A172 (cell line): ENCODE data around the gene KIF1A. TPM values are rescaled to one million over a fixed set of nuclear protein-coding genes. Genes with fewer than 3 reads are reported as not detected.

Experiments used
- DNase-seq: peaks from one replicate; pipeline ENCODE4 v3.0.0-alpha.2; 2015; ENCODE audit warnings: low spot score
- total RNA-seq: library from RNA; depleted of rRNA; stranded (reverse); fragments of >200 nt; shearing (Covaris generic); gene quantifications from 2 replicates; pipeline ENCODE4 v1.2.3, GENCODE V29; 2014

The KIF1A gene
- total RNA-seq, 1 experiment from 2014 or later = 6.4 TPM

DNA sequence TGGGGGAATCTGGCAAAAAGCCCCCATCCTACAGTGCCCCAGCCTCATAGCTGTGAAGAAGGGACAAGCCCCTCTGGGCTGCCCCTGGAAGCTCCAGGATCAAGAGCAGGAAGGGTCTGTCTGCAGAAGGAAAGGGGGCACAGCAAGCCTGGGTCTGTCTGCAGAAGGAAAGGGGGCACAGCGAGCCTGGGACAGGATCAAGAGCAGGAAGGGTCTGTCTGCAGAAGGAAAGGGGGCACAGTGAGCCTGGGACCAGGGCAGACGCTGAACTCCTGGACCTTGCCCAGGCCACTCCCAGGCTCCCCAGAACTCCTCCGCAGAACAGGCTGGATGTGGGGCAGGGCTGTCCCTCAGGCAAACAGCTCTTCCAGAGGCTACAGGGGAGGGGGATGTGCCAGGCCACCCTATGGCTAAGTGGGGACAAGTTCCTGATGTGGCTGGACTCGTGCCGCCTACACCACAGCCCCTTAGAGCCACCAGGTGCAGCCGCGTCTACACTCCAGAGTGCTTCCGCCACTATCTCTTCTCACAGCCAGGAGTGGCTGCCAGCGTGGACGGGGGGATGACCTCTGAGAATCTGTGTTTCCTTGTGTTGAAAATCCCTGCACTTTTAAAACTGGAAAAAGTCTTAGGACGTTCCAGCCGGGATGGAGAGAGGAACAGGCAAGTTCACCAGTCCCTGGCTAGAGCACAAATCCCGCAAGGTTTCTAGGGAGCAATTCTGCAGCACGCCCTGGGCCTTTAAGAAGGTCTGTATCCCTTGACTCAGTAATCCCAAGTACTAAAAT is 20.8 kb downstream of the KIF1A start:
- DNase-seq = no peak

DNA sequence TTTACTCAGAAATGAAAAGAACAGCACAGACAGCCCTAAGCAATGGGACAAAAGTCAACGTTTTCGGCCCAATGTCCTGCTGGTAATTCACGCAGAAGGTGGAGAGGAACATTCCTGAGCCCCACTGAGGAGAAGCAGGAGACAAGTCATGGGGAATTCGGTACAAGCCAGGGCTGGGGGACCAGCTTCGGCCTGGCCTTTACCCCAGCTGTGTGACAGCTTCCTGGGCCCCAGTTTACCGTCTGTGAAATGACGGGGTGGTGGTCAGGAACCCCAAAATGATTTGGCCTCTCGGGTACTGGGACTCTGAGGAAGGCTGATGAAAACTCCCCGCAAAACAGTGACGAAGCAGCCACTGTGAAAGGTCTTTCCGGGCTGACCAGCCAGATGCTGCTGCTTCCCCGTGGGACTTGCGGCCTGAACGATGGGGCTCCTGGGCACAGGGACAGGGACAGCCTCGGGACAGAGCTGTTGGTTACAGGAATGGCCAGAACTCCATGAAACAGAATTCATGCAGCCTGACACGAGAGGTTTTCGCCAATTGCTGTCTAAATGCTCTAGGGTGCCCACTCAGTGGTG is 21.6 kb downstream of the KIF1A start:
- DNase-seq = no peak

DNA sequence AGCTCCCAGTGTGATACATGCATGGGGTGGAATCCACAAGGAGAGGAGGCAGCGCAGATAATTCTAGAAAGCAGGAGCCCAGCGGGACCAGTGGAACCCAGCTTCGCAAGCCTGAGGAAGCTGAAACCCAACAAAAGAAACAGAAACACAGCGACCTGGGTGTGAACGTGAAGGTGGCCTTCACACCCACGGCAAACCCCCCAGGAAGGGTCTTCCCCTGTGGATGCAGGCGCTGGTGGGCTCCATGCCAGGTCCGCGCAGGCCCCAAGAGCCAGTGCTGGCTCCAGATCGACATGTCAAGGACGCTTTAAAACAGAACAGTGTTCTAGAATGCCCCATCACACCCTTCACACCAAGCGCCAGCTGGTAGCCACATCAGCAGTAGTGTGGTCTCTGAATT is 22.1 kb downstream of the KIF1A start:
- no peak for DNase-seq

DNA sequence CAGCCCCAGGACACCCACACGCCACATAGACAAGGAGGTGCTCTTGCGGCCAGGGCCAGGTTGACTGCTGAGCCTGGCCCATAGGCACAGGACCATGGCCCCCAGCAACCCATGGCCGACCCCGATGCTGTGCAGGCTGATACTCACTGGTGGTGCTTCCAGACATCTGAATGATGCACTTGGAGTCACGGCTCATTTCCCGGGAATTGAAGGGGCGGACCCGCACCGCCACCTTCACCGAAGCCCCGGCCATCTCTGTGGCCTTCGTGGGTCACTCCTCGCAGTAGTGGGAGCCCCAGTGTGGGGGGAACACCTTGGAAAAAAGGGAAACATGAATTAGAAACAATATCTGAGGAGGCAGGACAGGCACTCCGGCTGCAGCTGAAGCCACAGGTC is 22.5 kb downstream of the KIF1A start:
- no peak for DNase-seq

DNA sequence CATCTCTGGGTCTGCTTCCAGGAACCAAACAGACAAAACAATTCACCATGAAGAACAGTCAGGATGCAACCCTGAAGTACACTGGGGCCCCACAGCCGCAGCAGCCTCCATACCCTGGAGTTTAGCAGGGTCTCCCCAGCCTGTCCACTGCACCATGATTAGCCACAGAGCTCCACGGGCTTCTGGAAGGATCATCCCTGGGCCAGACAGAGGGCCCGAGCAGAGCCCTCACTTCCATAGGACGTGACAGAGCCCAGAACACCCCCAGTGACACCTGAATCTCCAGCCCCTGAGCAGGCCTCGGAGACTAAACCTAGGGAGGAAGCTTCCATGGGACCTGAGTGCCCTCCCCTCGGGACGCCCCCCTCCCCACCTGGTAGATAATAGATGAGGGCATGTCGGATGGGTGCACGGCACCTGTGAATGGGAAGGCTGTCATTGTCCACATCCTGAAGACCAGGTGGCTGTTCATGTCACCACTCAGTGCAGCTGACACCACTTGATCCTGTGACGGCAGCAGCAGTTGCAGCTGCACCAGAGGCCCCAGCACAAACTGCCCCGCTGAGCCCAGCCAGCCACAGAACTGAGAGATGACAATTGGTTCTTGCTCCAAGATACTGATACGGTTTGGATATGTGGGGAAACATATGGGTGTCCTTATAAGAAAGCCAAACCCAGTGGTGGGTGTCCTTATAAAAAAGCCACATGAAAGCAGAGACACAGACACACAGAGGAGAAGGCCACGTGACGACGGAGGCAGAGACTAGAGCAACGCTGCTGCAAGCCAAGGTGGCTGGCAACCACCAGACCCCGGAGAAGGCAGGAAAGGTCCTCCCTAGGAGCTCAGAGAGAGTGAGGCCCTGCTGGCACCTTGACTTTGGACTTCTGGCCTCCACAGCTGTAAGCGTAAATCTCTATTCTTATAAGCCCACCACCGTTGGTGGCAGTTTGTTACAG is 23.2 kb downstream of the KIF1A start:
- no peak for DNase-seq

DNA sequence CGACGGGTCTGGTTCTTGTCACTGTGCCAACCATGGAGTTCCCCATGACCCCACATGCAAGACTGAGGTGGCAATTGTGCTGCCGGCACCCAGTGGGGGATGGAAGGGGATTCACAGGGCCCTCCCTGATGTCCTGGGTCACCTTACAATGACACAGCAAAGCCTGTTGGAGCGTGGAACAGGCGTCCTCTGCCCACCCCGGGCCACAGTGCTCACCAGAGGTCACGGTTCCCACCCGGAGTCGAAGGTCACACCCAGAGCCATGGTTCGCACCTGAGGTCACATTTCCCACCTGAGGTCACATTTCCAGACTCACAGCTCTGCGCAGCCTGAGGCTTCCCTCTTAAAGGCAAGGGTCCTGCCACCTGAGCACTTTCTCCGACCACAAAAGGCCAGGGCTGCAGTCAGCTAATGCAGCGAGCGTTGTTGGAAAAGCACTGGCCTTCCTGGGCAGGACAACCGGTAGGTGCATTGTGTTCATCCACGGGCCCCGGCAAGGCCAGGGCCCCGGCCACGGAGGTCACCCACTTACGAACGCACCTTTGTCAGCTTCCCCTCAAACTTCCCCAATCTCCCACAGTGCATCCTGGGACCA is 24.0 kb downstream of the KIF1A start:
- no peak for DNase-seq

DNA sequence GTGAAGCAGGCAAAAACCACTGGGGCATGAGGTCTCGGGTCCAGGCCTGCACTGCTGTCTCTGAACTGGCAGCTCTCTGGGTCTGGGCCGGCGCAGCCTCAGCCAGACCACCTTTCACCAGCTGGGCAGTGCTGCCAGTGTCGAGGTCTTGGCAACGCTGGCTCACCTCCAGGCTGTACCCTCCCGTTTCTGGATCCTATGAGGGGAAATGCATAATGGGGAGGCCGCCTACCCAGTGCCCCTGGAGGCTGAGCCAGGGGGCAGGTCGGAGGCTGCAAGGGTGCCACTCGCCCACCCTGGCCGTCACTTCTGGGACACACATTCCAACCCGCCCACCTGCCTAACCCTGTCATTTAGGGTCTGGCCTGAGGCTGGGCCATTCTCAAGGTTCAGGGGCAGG is 24.6 kb downstream of the KIF1A start:
- DNase-seq = no peak

DNA sequence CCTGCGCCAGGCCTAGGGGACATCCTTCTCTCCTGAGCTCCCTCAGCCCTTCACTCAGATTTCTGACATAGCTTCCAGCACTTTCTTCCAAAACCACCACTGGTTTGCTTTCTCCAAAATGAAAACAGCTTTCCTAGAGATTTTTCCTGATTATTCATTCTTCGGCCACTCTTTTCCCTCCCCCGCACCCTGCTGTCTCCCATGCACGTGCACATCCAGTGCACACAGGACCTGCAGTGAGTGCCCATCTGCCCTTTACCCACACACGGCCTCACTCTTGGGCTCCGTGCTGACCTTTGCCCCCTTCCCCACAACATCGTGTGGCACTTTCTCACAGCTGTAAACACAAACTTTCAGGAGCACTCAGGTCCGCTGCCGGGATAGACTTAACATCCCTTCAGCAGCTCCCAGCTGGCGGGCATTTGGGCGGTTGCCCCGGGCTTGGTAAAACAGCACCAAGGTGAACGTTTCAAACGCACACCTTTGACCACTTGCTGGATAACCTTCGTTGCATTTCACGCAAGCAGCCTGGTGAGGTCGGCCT is 25.8 kb downstream of the KIF1A start:
- DNase-seq = no peak

DNA sequence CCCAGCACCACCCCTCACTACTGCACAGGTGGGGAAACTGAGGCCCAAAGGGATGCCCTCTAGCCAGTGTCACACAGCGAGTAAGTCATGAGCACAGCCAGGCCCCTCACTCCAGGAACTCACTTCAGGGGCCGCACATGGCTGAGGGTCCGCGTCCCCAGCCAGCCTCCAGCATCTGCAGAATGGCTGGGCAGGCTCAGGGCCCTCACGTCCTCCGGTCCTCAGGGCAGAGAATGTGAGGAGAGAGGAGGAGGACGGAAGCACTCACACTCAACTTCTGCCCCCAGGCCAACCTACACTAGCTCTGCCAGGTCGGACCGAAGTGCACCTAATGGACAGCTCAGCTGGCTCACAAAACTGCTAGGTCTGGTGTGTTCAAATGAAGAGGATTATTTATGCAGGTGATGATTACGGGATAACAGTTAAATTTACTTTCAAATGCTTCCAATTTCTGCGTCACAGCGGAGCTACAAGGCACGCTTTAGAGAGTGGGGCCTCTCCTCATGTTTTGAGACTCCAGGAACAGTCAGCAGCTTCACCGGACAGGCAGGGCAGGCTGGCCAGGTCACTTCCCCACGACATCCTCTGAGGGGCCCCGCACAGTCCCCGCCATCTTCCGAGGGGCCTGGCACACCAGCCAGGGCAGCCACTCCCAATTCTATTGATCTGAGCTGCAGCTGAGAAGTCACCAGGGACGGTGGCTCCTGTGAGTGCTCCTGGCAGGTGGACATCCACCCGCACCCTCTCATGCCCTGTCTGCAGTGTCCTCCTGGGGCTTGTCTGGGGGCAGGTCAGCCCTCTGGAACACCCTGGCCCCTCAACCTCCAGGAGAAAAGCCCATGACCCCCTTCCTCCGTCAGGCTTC is 26.5 kb downstream of the KIF1A start:
- DNase-seq = no peak

DNA sequence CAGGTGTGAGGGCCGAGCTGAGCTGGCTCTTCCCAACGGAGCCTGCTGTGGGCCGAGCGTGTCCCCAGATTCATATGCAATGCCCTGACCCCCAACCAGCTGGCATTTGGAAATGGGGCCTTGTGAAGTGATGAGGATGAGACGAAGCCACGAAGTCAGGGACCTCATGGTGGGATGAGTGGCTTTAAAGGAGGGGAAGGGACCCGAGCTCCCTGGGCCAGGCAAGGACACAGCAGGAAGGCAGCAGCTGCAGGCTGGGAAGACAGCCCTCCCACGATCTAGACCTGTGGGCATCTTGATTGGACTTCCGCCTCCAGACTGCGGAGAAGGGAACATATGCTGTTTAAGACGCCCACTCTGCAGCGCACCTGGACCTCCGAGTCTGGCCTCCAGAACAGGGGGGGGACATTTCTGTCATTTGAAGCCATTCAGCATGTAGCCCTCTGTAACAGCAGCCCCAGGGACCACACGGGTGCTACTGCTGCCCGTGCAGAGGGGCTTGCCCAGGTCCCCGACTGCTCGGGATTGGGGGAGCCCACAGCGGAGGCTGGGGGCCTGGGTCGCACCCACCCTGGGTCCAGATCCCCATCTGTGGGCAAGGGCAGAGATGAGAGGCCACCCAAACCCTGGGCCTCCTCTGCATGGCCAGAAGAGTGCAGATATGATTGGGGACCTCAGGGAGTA is 27.2 kb downstream of the KIF1A start:
- DNase-seq = no peak

DNA sequence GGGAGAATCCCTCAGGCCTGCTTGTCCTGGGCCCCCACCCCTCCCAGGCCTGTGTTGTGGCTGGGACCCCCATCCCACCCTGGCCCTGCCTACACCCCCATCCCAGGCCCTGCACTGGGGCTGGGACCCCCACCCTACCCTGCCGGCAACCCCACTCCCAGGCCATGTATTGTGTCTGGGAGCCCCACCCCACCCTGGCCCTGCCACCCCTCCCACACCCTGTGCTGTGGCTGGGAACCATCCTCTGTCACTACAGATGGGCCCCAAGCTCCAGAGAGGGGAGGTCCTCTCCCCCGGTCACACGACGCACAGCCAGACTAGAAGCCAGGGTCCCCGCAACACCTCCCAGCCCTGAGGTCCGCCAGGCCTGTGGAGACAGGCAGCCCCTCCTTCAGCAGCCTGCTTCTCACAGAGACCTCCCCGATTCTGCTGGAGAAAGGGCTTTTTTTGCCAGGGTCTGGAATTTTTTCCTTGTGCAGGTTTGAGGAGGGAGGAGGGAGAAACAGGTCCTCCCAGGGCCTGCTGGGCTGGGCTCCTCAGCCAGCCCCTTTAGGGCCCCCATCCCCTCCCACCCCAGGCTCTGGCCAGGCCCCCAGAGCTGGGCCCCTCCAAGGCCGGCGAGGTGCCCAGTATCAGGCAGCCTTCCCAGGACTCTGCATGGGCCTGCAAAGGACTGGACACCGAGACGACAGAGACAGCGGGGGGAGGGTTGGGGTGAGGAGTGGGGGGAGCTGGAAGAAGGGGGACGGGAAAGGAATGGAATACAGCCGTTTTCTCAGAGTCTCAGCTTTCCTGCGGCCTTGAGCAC is 28.0 kb downstream of the KIF1A start:
- no peak for DNase-seq

DNA sequence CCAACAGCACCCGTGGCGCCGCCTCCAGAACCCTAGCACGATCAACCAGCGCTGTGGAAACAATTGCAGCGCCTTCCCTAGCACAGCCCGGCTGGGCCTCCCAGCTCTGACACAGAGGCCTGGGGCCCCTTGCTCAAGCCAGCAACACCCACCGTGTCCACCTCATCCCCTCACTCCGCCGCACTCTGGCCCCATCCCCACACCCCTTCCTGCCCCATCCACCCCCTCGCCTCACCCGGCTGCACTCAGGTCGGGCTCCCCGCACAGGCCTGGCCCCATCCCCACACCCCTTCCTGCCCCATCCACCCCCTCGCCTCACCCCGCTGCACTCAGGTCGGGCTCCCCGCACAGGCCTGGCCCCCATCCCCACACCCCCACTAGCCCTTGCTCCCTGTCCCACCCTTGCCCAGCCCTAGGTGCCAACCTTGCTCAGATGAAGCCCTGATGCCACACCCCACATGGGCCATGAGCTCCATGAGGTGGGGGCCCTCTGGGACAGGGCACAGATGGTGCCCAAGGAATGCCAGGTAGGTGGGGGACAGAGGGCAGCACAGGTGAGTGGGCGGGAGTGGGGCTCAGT is 28.7 kb downstream of the KIF1A start:
- DNase-seq = no peak

DNA sequence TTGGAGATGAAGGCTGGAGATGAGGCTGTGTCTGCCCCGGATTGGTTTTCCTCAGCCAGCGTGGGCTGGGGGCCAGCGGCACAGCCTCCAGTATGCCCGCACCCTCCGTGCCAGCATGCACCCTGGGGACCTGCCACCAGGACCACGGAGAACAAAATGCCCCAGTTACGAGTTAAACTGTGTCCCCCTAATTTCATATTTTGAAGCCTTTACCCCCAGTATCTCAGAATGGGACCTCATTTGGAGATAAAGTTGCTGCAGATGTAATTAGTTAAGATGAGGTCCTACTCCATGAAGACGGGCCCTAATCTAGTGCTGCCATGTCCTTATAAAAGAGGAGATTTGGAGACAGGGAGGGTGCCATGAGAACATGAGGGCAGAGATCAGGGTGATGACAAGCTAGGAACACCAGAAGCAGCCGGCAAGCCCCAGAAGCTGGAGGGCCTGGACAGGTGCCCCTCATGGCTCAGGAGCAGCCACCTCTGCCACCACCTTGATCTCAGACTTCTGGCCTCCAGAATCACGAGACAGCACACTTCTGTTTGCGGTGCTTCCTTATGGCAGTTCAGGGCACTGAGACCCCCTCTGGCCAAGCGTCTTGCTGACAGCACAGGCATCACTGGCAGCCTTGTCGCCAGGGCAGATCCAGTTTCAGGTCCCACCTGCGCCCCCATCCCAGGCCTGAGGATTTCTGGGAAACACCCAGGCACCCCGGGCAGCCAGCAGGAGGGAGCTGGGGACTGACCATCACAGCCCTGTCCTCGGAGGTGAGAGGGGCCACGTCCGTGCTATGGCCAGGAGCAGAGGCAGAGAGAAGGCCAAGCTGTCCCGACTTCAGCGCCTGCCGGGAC is 29.4 kb downstream of the KIF1A start:
- DNase-seq = no peak

DNA sequence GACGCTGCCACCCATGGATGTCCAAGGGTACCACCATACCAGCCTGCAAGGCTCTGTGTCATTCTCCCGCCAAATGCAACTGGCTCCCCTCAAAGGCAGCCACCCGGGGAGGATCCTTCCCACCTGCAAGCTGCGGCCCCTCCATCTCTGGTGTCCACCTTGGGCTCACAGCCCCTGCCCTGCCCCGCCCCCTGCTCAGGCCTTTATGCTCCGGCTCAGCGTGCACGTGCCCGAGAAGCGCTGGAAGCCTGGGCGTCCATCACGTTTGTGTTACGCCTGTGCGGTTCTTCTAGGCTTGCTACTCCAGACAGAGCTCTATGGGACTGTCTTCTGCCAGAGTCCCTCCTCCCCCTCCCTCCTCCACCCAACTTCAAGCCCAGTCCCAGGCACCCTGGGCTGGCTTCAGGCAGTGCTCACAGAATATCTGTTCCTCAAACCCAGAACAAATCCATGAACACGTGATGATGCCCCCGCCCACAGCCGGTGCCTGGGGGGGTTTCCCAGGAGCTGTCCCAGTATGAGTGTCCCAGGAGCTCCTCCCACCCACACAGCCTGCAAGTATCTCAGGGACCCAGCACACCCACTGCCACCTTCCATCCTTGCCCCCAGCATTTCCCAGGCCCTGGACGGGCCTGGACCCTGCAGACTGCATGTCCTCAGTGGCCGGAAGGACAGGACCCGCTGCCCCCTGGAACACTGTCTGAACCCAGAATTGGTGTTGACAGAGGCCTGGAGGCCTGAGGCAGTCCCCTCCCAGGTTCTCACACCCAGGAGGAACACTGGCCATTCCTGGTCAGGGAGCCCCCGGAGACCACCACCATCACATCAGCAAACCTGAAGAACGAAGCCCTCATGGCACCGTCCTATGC is 30.3 kb downstream of the KIF1A start:
- no peak for DNase-seq

DNA sequence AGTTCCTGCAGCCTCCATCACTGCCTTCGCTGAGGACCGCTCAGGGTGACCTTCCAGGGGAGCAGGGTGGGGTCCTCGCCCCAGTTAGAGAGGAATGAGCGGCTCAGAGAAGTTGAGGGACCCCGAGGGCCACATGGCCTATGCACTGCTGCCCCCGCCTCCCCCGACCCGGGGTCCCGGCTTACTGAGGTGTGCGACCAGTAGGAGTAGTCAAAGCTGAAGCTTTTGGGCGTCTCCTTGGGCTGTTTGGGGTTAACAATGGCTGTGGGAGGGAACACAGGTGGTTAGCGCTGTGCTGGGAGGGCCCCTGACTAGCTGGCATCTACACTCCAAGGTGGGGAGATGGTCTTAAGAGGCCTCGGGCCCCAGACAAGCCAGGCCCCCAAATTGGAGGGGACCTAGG is 31.0 kb downstream of the KIF1A start:
- no peak for DNase-seq

DNA sequence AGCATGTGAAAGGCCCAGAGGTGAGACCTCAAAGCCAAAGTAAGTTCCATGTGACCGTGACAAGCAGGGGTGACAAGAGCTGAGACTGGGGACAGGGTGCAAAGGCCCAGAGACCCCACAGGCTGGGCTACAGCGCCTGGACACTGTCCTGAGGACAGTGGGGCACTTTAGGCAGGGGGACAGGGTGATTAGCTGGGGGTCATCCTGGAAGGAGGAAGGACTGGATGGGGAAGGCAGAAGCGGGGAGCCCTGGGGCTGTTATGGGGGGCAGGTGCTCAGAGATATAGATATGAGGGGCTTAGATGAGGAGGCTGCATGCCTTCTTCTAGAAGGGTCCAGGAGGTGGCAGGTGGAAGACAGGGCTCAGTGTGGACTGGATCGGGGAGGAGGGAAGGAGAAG is 31.5 kb downstream of the KIF1A start:
- DNase-seq = no peak
